Endothelial cell of umbilical vein (primary cell): Measurements from ENCODE around the gene ABTB1. TPM values are rescaled to one million over a fixed set of nuclear protein-coding genes. Genes with fewer than 3 reads are reported as not detected.

Experiments used
- BruUV-seq: library from RNA; stranded (reverse); fragments of 400-500 nt; replicated peaks from 2 replicates; lab custom pipeline; 2021; lab: Mats Ljungman, UMichigan
- CTCF ChIA-PET: fragments of 300-600, 350-600 bp; sonication (Branson Sonifier 250); formaldehyde crosslinking; loops from one replicate; lab custom pipeline; 2021; ENCODE audit warnings: antibody characterized with exemption, inconsistent platforms; lab: Charles Lee
- POLR2A ChIA-PET: fragments of 300-600, 350-600 bp; sonication (Branson Sonifier 250); formaldehyde crosslinking; loops from one replicate; lab custom pipeline; 2021; ENCODE audit warnings: antibody characterized with exemption, inconsistent platforms; lab: Charles Lee
- DNase-seq: peaks from one replicate; pipeline ENCODE4 v3.0.0-alpha.2; 2011; ENCODE audit warnings: low read depth, low spot score
- FAIRE-seq: peaks from 2 replicates; lab custom pipeline; 2011; peaks lifted over from hg19 to GRCh38; lab: Jason Lieb, UNC
- H2AFZ ChIP-seq: 2 replicates; pipeline ENCODE4 v1.6.0; 2012; ENCODE audit warnings: low read depth, low read length, control low read depth, inconsistent platforms
- H3K27ac ChIP-seq: 2 replicates; pipeline ENCODE4 v1.5.1; 2011; ENCODE audit warnings: low read depth, mild to moderate bottlenecking, control low read depth, low read length, moderate library complexity; ENCODE audit not compliant: insufficient read depth
- H3K27me3 ChIP-seq, 2 experiments: 2 replicates each; pipeline versions ENCODE4 v1.6.0 to v1.6.1; 2011; ENCODE audit warnings: low read length in 2 of 2, mixed read lengths in 1 of 2; ENCODE audit not compliant: control insufficient read depth in 2 of 2, insufficient read depth in 2 of 2
- H3K36me3 ChIP-seq, 2 experiments: 2 replicates in 1 of 2; 3 replicates in 1 of 2; pipeline ENCODE4 v1.5.1; 2011; ENCODE audit warnings: low read length in 2 of 2, mild to moderate bottlenecking in 1 of 2, moderate library complexity in 1 of 2; ENCODE audit not compliant: control insufficient read depth in 2 of 2, insufficient read depth in 2 of 2; ENCODE audit errors: extremely low read depth in 1 of 2
- H3K4me1 ChIP-seq: 3 replicates; pipeline ENCODE4 v1.5.1; 2011; ENCODE audit warnings: mild to moderate bottlenecking, low read length; ENCODE audit not compliant: control insufficient read depth, insufficient read depth; ENCODE audit errors: extremely low read depth
- H3K4me2 ChIP-seq: 2 replicates; pipeline ENCODE4 v1.6.1; 2011; ENCODE audit warnings: low read length, control low read depth, mixed read lengths; ENCODE audit not compliant: insufficient read depth
- H3K4me3 ChIP-seq, 3 experiments: fragments of 200-600 bp in 1 of 3; sonication (generic), shearing (Covaris generic) in 1 of 3; replicated peaks in 1 of 3; 2 replicates each; pipeline ENCODE4 v1.5.1; 2011 to 2016; ENCODE audit warnings: control low read depth in 3 of 3, low read length in 3 of 3, mild to moderate bottlenecking in 2 of 3, inconsistent platforms in 1 of 3, low read depth in 1 of 3, moderate library complexity in 1 of 3; ENCODE audit not compliant: insufficient read depth in 1 of 3
- H3K79me2 ChIP-seq: 2 replicates; pipeline ENCODE4 v1.6.0; 2012; ENCODE audit warnings: low read length, inconsistent platforms; ENCODE audit not compliant: control insufficient read depth, insufficient read depth
- H3K9ac ChIP-seq: replicated peaks from 2 replicates; pipeline ENCODE3; 2011; ENCODE audit warnings: low read length, control low read depth; ENCODE audit not compliant: insufficient read depth; ENCODE audit errors: extremely low read depth
- H3K9me1 ChIP-seq: replicated peaks from 3 replicates; pipeline ENCODE4 v1.6.0; 2011; ENCODE audit warnings: mild to moderate bottlenecking, low read length; ENCODE audit not compliant: control insufficient read depth, insufficient read depth; ENCODE audit errors: extremely low read depth
- H3K9me3 ChIP-seq: replicated peaks from 2 replicates; pipeline ENCODE4 v1.5.1; 2012; ENCODE audit warnings: low read length, inconsistent platforms; ENCODE audit not compliant: control insufficient read depth, insufficient read depth
- H4K20me1 ChIP-seq: replicated peaks from 2 replicates; pipeline ENCODE3; 2011; ENCODE audit warnings: mild to moderate bottlenecking, low read length; ENCODE audit not compliant: control insufficient read depth, insufficient read depth; ENCODE audit errors: extremely low read depth
- EZH2 ChIP-seq: IDR thresholded peaks from 2 replicates; pipeline ENCODE4 v1.6.1; 2012; ENCODE audit warnings: borderline replicate concordance, low read depth, mild to moderate bottlenecking, moderate library complexity, low read length, inconsistent platforms; ENCODE audit not compliant: severe bottlenecking
- FOS ChIP-seq: IDR thresholded peaks from 2 replicates; pipeline ENCODE4 v1.6.1; 2011; ENCODE audit warnings: mild to moderate bottlenecking, low read length, moderate library complexity, borderline replicate concordance; ENCODE audit not compliant: insufficient read depth
- GATA2 ChIP-seq: IDR thresholded peaks from 2 replicates; pipeline ENCODE4 v1.7.0; 2011; ENCODE audit warnings: low read depth, mild to moderate bottlenecking, moderate library complexity, mixed read lengths, low read length; ENCODE audit not compliant: insufficient read length, insufficient read depth
- JUN ChIP-seq: IDR thresholded peaks from 2 replicates; pipeline ENCODE4 v1.6.1; 2011; ENCODE audit warnings: borderline replicate concordance, low read depth; ENCODE audit not compliant: insufficient read length, insufficient read depth
- MAX ChIP-seq: IDR thresholded peaks from 2 replicates; pipeline ENCODE4 v1.6.1; 2011; ENCODE audit not compliant: insufficient read depth, insufficient read length
- MYC ChIP-seq: IDR thresholded peaks from one replicate; pipeline ENCODE4 v1.6.1; 2011; ENCODE audit warnings: mild to moderate bottlenecking, low read depth, low read length
- POLR2A ChIP-seq: IDR thresholded peaks from 2 replicates; pipeline ENCODE4 v1.6.1; 2012; ENCODE audit warnings: low read depth, mild to moderate bottlenecking, control low read depth, low read length
- POLR2AphosphoS5 ChIP-seq: IDR thresholded peaks from 2 replicates; pipeline ENCODE4 v1.6.1; 2012; ENCODE audit warnings: low read depth, mild to moderate bottlenecking, control low read depth, low read length, moderate library complexity; ENCODE audit not compliant: insufficient read depth
- dilution Hi-C: fragments of 300-500 bp; cut with MboI; formaldehyde crosslinking; loops from one replicate; pipeline ENCODE4 v1.15.0; 2019; ENCODE audit warnings: low sequenced_read_pairs; ENCODE audit not compliant: extremely low pct_ligation_motif_present
- intact Hi-C: fragments of 100-400 bp; cut with micrococcal nuclease; formaldehyde crosslinking; loops from one replicate; pipeline ENCODE4 v1.10.0; 2022
- polyA plus RNA-seq, 4 experiments: library from polyadenylated mRNA; depleted of rRNA in 3 of 4; stranded (reverse) in 3 of 4; unstranded in 1 of 4; fragments of >200 nt; gene quantifications; 2 replicates each; pipeline versions ENCODE4 v1.2.1 to v1.2.3, GENCODE V29; 2011 to 2012; ENCODE audit warnings: missing spikeins in 1 of 4
- total RNA-seq: library from RNA; stranded (reverse); gene quantifications from 2 replicates; pipeline ENCODE4 v1.2.3, GENCODE V29; 2021
- TF ChIP-seq, protein P1 (sequence below), 2 donors: IDR thresholded peaks; 1 replicate in 1 of 2; 2 replicates in 1 of 2; pipeline ENCODE4 v1.5.1; 2011; ENCODE audit warnings: low read length in 2 of 2, mild to moderate bottlenecking in 2 of 2, moderate library complexity in 2 of 2, control low read depth in 1 of 2, inconsistent platforms in 1 of 2, low read depth in 1 of 2; ENCODE audit not compliant: insufficient read depth in 1 of 2; ENCODE audit errors: extremely low read depth in 1 of 2

The ABTB1 gene
- total and polyA plus RNA-seq, 2 donors (not counting 3 experiments of a cell fraction or from before 2014, with no cell fraction given), result 15.2 to 25.1 TPM

GRCh38 chr3:127671523-127672428 lies 976 bp upstream of the ABTB1 start:
- CTCF ChIA-PET, result no interaction called here
- intact Hi-C loops (no loop called here), dilution Hi-C loops (no loop called here)
- Histone ChIP-seq H3K4me2 (peak overlapping the region; percentile 61), H3K9me1 (no peaks in the 10 kb centered on the region), H2AFZ (peak overlapping the region; percentile 80), H3K9ac (peak overlapping the region; percentile 56), H3K27ac (peak overlapping the region; percentile 10), H3K79me2 (no peaks in the 10 kb centered on the region), H3K4me3 (peak overlapping the region; percentile 36 to 73 (median 50)), H3K9me3 (no peaks in the 10 kb centered on the region), H3K36me3 (no peaks in the 10 kb centered on the region), H4K20me1 (no peaks in the 10 kb centered on the region), H3K4me1 (peaks cover 5% of the 10 kb centered on the region), H3K27me3 (no peaks in the 10 kb centered on the region)
- FAIRE-seq (no peak), DNase-seq (peak; percentile 7)
- POLR2A ChIA-PET, result no interaction called here
- TF ChIP-seq, protein P1, sequence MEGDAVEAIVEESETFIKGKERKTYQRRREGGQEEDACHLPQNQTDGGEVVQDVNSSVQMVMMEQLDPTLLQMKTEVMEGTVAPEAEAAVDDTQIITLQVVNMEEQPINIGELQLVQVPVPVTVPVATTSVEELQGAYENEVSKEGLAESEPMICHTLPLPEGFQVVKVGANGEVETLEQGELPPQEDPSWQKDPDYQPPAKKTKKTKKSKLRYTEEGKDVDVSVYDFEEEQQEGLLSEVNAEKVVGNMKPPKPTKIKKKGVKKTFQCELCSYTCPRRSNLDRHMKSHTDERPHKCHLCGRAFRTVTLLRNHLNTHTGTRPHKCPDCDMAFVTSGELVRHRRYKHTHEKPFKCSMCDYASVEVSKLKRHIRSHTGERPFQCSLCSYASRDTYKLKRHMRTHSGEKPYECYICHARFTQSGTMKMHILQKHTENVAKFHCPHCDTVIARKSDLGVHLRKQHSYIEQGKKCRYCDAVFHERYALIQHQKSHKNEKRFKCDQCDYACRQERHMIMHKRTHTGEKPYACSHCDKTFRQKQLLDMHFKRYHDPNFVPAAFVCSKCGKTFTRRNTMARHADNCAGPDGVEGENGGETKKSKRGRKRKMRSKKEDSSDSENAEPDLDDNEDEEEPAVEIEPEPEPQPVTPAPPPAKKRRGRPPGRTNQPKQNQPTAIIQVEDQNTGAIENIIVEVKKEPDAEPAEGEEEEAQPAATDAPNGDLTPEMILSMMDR (IDR thresholded peaks at IDR 0.05; ENCODE audit: extremely low read depth in 1 of 2, insufficient read depth in 1 of 2, low read depth in 1 of 2, low read length in 2 of 2), result no peak
- no peak for TF ChIP-seq MAX
- no peak for TF ChIP-seq POLR2A
- no peak for TF ChIP-seq JUN
- TF ChIP-seq MYC, result no peak
- TF ChIP-seq GATA2, result no peak
- no peak for TF ChIP-seq EZH2
- TF ChIP-seq FOS, result no peak
- no peak for TF ChIP-seq POLR2AphosphoS5
- BruUV-seq, result no TSS peak
